Liver (tissue), 9 donors: ENCODE measurements around the gene CD37. TPM values are rescaled to one million over a fixed set of nuclear protein-coding genes. Genes with fewer than 3 reads are reported as not detected.
A peak's percentile ranks its signal among the peaks of the same experiment; 100 is the strongest.

Experiments
- DNase-seq: peaks from one replicate; pipeline ENCODE4 v3.0.0-alpha.2; 2017; ENCODE audit warnings: low spot score
- H3K27ac ChIP-seq, 2 donors: one replicate each; pipeline ENCODE4 v1.7.0; 2013; ENCODE audit warnings: inconsistent platforms in 2 of 2, low read length in 2 of 2, control low read depth in 1 of 2, low read depth in 1 of 2, mild to moderate bottlenecking in 1 of 2
- H3K27me3 ChIP-seq, 4 donors: one replicate each; pipeline versions ENCODE4 v1.6.1 to v1.7.0; 2013; ENCODE audit warnings: low read length in 3 of 4, inconsistent platforms in 1 of 4, mild to moderate bottlenecking in 1 of 4, moderate library complexity in 1 of 4; ENCODE audit not compliant: control insufficient read depth in 4 of 4, insufficient read depth in 4 of 4
- H3K36me3 ChIP-seq, 4 donors: one replicate each; pipeline versions ENCODE4 v1.6.1 to v1.7.0; 2013; ENCODE audit warnings: low read length in 3 of 4, mild to moderate bottlenecking in 3 of 4, low read depth in 1 of 4, moderate library complexity in 1 of 4; ENCODE audit not compliant: control insufficient read depth in 4 of 4, insufficient read depth in 3 of 4
- H3K4me1 ChIP-seq, 4 donors: one replicate each; pipeline versions ENCODE4 v1.6.1 to v1.7.0; 2013; ENCODE audit warnings: low read length in 3 of 4, mild to moderate bottlenecking in 3 of 4, moderate library complexity in 1 of 4; ENCODE audit not compliant: control insufficient read depth in 4 of 4, insufficient read depth in 4 of 4
- H3K4me3 ChIP-seq, 3 donors: one replicate each; pipeline versions ENCODE4 v1.6.1 to v1.7.0; 2013; ENCODE audit warnings: low read length in 3 of 3, control low read depth in 1 of 3, low read depth in 1 of 3, mild to moderate bottlenecking in 1 of 3
- H3K9ac ChIP-seq, 2 donors: one replicate each; pipeline ENCODE4 v1.7.0; 2013; ENCODE audit warnings: low read length in 2 of 2, mild to moderate bottlenecking in 2 of 2, moderate library complexity in 2 of 2, control low read depth in 1 of 2, low read depth in 1 of 2
- H3K9me3 ChIP-seq, 4 donors: one replicate each; pipeline versions ENCODE4 v1.6.1 to v1.7.0; 2013; ENCODE audit warnings: low read length in 3 of 4; ENCODE audit not compliant: control insufficient read depth in 4 of 4
- CTCF ChIP-seq: fragments of 150-350 bp; IDR thresholded peaks from 2 replicates; pipeline ENCODE4 v1.5.1; 2017; ENCODE audit warnings: improper control_type of control experiment, low read depth, low read length; ENCODE audit not compliant: missing input control
- FOXA1 ChIP-seq: IDR thresholded peaks from 2 replicates; pipeline ENCODE4 v1.6.1; 2016; ENCODE audit warnings: antibody characterized with exemption
- FOXA2 ChIP-seq: IDR thresholded peaks from 2 replicates; pipeline ENCODE4 v1.6.1; 2016; ENCODE audit warnings: antibody characterized with exemption
- GABPA ChIP-seq, 2 donors: IDR thresholded peaks in 1 of 2; conservative IDR thresholded peaks in 1 of 2; 2 replicates each; pipeline ENCODE4 v1.6.1; 2016; ENCODE audit warnings: antibody characterized with exemption in 2 of 2, mild to moderate bottlenecking in 1 of 2, moderate library complexity in 1 of 2
- HNF4A ChIP-seq, 2 donors: conservative IDR thresholded peaks; 2 replicates each; pipeline ENCODE4 v1.6.1; 2016; ENCODE audit warnings: antibody characterized with exemption in 2 of 2, mild to moderate bottlenecking in 2 of 2
- JUND ChIP-seq, 2 donors: IDR thresholded peaks; 2 replicates each; pipeline ENCODE4 v1.6.1; 2016; ENCODE audit warnings: antibody characterized with exemption in 2 of 2
- MAX ChIP-seq: IDR thresholded peaks from 2 replicates; pipeline ENCODE4 v1.6.1; 2016; ENCODE audit warnings: antibody characterized with exemption
- RAD21 ChIP-seq, 2 donors: IDR thresholded peaks; 2 replicates each; pipeline ENCODE4 v1.6.1; 2016; ENCODE audit warnings: antibody characterized with exemption in 2 of 2, mild to moderate bottlenecking in 2 of 2
- REST ChIP-seq: IDR thresholded peaks from 2 replicates; pipeline ENCODE4 v1.6.1; 2016; ENCODE audit warnings: antibody characterized with exemption, mild to moderate bottlenecking
- SP1 ChIP-seq: IDR thresholded peaks from 2 replicates; pipeline ENCODE4 v1.6.1; 2018; ENCODE audit warnings: antibody characterized with exemption, mild to moderate bottlenecking
- TAF1 ChIP-seq: conservative IDR thresholded peaks from 2 replicates; pipeline ENCODE4 v1.6.1; 2016; ENCODE audit warnings: antibody characterized with exemption, mild to moderate bottlenecking
- YY1 ChIP-seq: IDR thresholded peaks from 2 replicates; pipeline ENCODE4 v1.6.1; 2016; ENCODE audit warnings: antibody characterized with exemption, mild to moderate bottlenecking
- WGBS: extraction: QIAGEN DNeasy Blood & Tissue Kit; methylation state at CpG from one replicate; pipeline ENCODE4 v1.1.7; 2013; 5-methylcytosine and 5-hydroxymethylcytosine counted together
- polyA plus RNA-seq, 2 donors: library from polyadenylated mRNA; stranded (reverse) in 1 of 2; unstranded in 1 of 2; fragments of 200-250 nt in 1 of 2; fragments of >200 nt in 1 of 2; fragmentation: Nextera tagmentation in 1 of 2; extraction: Ambion mirVana in 1 of 2; gene quantifications; one replicate each; pipeline versions ENCODE4 v1.2.1 to v1.2.3, GENCODE V29; 2013 to 2015
- total RNA-seq, 2 donors: library from RNA; depleted of rRNA; stranded (reverse); fragments of >200 nt; gene quantifications; one replicate each; pipeline ENCODE4 v1.2.3, GENCODE V29; 2014
- donor health status: healthy.
- donor health status: healthy.
- donor health status: healthy.
- donor health status: healthy.
- donor health status: healthy.

The CD37 gene
- total and polyA plus RNA-seq, 4 donors, result 2.9 to 9.6 (median 3.9) TPM

- TF ChIP-seq REST, result no peak
- no peak for TF ChIP-seq GABPA (IDR thresholded peaks at IDR 0.05 in 1 of 2, conservative IDR thresholded peaks at IDR 0.05 in 1 of 2)
- no peak for TF ChIP-seq FOXA2
- no peak for TF ChIP-seq CTCF
- TF ChIP-seq YY1, result no peak
- TF ChIP-seq TAF1, result no peak
- TF ChIP-seq JUND (IDR thresholded peaks at IDR 0.05), result no peak
- TF ChIP-seq MAX, result no peak
- TF ChIP-seq SP1, result no peak
- no peak for TF ChIP-seq HNF4A (conservative IDR thresholded peaks at IDR 0.05)
Measured at GRCh38 chr19:49338023-49338677, 2.9 kb downstream of the CD37 start (continued).

- H3K4me3 ChIP-seq, result peak overlapping the region in 2 of 3 donors; percentile 41 to 59
Measured at GRCh38 chr19:49338691-49339300, 3.6 kb downstream of the CD37 start.

More at GRCh38 chr19:49338691-49339300, 3.6 kb downstream of the CD37 start:
- H3K9me3 ChIP-seq, result no peaks in the 10 kb centered on the region
- peaks cover 2 to 24% (median 11%) of the 10 kb centered on the region in 4 donors for H3K4me1 ChIP-seq
- no peaks in the 10 kb centered on the region for H3K27me3 ChIP-seq
- peak overlapping the region; percentile 88 to 95 for H3K27ac ChIP-seq
- H3K9ac ChIP-seq, result peak overlapping the region in 1 of 2 donors; percentile 17
- DNase-seq, result peak; percentile 72
- TF ChIP-seq RAD21 (IDR thresholded peaks at IDR 0.05) (peak in 1 of 2 donors; percentile 17), FOXA1 (no peak), REST (no peak)
- 27% methylated on average over 30 of the region's 30 CpGs for WGBS
- H3K36me3 ChIP-seq, result peaks cover 0 to 4% (median 1%) of the 10 kb centered on the region in 4 donors
